Measurements from ENCODE around the gene WNT8B.
A peak's percentile ranks its signal among the peaks of the same experiment; 100 is the strongest.

Gene WNT8B

DNA sequence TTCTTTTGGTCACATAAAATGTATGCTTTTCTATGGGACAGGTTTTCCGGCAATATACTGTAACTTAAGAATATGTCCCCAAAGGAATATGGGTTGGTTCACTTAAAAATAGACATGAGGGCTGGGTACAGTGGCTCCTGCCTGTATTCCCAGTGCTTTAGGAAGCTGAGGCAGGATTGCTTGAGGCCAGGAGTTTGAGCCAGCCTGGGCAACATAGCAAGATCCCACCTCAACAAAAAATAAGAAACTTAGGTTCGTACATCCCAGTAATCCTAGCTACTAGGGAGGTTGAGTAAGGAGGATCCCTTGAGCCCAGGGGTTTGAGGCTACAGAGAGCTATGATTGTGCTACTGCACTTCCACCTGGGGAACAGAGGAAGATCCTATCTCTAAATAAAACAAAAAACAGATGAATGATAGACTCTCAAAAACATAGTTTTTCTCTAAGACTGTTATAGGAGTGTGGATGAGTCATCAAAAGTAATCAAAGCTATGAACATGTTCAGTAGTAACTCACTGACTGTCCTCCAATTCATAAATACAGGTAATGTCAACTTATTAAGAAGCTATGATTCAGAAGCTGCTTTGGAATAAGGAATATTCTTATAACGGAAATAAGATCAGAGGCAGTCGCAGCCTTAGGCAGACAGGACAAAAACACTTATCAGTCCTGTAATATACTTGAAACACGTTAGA lies 59.4 kb downstream of the WNT8B start:
- DNase-seq = no peak

DNA sequence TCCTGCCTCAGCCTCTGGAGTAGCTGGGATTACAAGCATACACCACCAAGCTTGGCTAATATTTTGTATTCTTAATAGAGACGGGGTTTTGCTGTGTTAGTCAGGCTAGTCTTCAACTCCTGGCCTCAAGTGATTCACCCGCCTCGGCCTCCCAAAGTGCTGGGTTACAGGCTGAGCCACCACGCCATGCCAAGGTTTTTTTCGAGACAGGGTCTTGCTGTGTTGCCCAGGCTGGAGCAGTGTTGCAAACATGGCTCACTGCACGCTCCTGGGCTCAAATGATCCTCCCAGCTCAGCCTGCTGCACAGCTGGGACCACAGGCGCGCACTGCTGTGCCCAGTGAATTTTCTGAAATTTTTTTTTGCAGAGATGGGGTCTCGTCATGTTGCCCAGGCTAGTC lies 60.1 kb downstream of the WNT8B start:
- DNase-seq = no peak

DNA sequence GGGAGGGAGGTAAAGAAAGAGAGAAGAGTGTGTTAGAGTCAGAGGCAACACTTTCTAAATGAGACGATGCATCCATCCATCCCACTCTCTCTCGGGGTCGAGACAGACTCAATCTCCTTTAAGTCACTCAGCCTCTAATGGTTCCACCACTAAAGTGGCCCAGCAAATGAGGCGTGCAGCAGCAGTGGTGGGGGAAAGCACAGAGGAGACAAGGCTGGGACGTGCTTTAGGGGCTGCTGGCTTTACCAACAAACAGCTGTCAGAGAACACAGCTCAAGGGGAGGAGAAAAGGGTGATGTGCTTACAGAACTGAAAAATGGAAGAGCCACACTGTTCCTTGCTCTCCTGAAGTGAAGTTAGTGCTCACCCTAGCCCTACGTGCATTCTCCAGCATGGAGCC lies 61.4 kb downstream of the WNT8B start:
- DNase-seq = no peak

DNA sequence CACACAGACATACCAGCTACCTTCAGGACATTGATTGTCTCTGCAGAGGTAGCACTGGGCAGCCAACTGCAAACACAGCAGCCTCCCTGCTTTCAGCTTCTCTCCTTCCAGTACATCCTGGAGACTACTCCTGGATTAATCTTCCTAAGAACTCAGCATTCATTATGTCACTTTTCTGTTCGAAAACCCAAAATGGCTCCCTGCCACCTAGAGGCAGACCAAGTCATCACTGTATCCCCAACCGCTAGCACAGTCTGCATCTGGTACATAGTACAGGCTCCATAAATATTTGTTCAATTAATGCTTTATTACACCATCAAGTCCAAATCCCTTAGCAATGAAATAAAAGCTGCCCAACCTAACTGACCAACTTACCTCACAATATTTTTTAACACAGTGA lies 61.8 kb downstream of the WNT8B start:
- no peak for DNase-seq

DNA sequence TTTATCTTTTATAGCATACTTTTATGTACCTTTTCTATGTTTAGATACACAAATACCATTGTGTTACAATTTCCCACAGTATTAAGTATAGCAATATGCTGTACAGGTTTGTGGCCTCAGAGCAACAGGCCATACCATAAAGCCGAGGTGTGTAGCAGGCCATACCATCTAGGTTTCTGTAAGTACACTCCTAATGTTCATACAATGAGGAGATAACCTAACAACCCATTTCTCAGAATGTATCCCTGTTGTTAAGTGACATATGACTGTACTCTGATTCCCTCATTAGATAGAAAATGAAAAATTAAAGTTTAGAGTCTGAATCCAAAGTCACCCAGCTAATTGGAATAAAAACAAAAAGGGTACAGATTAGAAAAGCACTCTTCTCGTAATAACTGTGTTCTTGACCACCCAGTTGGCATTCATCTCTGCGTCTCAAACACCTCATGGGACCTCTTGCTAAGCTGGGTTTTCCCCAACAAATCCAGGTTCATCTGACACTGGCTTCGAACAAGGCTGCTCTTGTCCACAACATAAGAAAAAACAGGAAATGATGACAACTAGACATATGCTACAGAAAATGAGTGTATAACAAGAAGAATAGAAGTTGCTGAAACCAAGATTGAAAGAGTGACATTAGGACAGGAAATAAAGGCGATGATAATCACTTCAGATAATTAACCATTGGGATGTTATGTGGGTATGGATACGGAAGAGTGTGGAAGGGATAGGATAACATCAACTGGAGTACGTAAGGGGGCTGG lies 65.5 kb downstream of the WNT8B start:
- no peak for DNase-seq

DNA sequence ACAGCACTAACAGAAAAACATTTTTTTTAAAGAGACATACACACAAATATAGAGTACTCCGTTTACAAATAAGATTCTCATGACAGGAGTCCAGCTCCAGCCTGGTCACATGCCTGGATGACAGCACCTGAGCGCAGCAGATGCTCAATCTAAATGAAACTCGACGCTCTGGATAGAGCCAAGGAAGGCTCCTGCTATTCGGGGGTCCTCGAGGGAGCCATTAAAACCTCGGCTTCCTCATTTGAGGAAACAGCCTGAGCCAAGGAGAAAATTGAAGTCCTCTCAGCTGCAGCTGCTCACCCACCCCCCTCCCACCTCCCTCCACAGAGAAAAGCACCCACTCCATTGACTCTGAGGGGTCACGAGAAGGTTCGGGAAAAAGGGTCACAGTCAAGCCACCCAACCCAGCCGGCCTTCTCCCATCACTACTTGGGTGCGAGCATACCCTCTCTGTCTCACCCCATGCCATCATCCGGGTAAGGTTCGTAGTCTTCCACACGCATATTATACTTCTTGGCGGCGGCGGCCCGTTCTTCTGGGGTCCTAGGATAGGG lies 66.2 kb downstream of the WNT8B start:
- no peak for DNase-seq

DNA sequence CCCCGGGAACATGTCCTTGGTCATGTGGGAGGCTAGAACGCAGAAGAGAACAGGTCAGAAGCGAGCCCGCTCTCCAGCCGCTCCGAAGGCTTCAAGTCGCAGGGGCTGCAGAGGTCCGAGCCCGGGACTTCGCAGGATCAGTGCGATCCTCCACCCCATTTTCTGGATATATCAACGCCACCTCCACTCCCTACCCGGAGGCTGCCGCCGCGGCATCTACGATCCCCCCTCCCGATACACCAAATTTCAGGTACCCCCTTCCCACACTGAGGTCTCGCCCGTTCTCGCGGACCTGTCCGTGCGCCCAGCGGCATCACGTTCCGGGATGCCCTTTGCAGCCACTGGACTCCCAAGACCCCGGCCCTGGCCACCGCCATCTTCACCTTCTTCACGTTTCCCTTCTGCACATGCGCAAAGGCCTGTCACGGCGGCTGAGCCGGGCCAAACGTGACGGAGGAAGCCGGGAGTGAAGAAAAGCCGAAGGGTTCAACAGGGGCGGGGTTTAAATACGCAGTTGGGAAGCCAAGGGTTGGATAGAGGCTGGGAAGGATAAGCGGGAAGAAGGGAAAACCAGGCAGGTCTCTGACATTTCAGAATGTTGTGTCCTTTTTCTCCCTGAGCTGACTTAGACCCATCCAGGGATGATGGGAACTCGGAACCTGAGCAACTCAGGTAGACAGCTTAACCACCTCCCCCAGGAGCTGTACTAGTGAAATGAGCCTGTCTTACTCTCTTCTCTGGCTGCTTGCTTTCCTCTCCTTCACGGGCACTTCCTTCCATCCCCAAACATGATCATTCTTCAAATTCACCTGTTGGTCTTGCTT lies 66.9 kb downstream of the WNT8B start, which contains the start of gene NDUFB8:
TSS of gene NDUFB8 (minus strand) at position 397 of the 824 bp plus-strand sequence. CDS start at position 377, 20 bp downstream.
- peak; percentile 59 to 78 (median 66) for DNase-seq

DNA sequence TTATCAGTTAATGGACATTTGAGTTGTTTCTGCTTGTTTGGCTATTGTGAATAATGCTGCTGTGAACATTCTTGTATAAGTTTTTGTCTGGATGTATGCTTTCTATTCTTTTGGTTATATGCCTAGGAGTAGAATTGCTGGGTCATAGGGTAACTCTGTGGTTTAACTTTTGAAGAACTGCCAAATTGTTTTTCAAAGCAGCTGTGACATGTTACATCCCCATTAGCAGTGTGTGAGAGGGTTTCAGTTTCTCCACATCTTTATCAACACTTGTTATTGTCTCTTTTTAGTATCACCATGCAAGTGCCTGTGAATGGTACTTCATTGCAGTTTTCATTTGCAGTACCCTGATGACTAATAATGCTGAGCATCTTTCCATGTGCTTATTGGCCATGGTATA lies 69.0 kb downstream of the WNT8B start:
- no peak for DNase-seq
